ENCODE data around the gene CARHSP1. TPM values are rescaled to one million over a fixed set of nuclear protein-coding genes. Genes with fewer than 3 reads are reported as not detected.

The CARHSP1 gene
- total and polyA plus RNA-seq, 7 experiments from 2014 or later: 24.9 to 123 (median 39.2) TPM

DNA sequence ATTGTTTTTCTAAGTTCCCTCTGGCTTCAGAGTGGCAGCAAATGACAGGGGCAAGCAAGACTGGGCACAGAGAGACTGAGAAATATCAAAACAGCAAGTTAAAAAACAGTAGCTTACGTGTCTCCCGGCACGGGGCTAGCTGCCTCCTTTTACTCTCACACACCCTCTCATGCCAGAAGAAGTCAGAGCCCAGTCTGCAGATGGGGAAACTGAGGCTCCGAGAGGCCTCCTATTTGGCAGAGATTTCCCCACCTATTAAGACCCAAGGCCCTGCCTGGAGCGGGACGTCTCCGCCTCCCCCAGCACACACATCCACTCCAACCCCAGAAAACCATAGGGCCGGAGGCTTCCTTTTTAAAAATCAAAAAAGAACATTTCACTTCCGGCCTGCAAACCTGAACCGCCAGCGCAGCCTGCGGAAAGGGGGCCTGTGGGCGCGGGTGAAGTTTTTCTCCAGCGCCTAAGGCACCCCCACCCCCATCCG lies 832 bp downstream of the CARHSP1 start:
- Histone ChIP-seq H3K27me3 (ENCODE audit: control insufficient read depth in 2 of 2, insufficient read depth in 2 of 2, low read length in 2 of 2) (no peaks in the 10 kb centered on the region), H3K4me3 (ENCODE audit: low read length) (peak overlapping the region; percentile 74), H3K36me3 (ENCODE audit: control insufficient read depth in 2 of 3, insufficient read depth in 3 of 3, low read length in 3 of 3) (no peaks in the 10 kb centered on the region), H3K4me1 (ENCODE audit: control insufficient read depth in 2 of 2, insufficient read depth in 2 of 2, low read length in 2 of 2) (peaks cover 6 to 12% of the 10 kb centered on the region in 2 donors), H3K27ac (ENCODE audit: low read depth, low read length) (peak overlapping the region; percentile 67), H3K9me3 (ENCODE audit: control insufficient read depth in 2 of 3, low read length in 3 of 3) (no peaks in the 10 kb centered on the region)
- H3K27ac Mint-ChIP-seq: peak overlapping the region; percentile 87 to 98 (median 93)
- H3K27me3 Mint-ChIP-seq: no peaks in the 10 kb centered on the region
- H3K36me3 Mint-ChIP-seq: no peaks in the 10 kb centered on the region
- DNase-seq (peak in 7 of 9 donors; percentile 49 to 71 (median 65)), ATAC-seq (no peak)
- CTCF ChIA-PET: interaction anchor here (0.7 to 1.9 kb wide), 3 partner anchors 13 to 51 kb away, joined by 3 to 10 read pairs (median 3); no protein-coding TSS in a partner anchor
- peak overlapping the region; percentile 93 to 98 (median 96) for H3K4me3 Mint-ChIP-seq
- H3K9me3 Mint-ChIP-seq: peaks cover 0 to 3% (median 0%) of the 10 kb centered on the region in 11 donors
- POLR2A ChIA-PET: interaction anchor here (1.0 to 2.7 kb wide), 5 partner anchors 11 to 224 kb away, joined by 3 to 25 read pairs (median 16); partner anchors contain the start of genes HAPSTR1, PMM2 and TMEM186
- peaks cover 30 to 59% (median 51%) of the 10 kb centered on the region in 7 donors for H3K4me1 Mint-ChIP-seq
- intact Hi-C loops (cut with micrococcal nuclease): loop anchor here (1.0 to 5.0 kb wide), 13 partner anchors 12 to 1877 kb away; partner anchors contain the start of genes PMM2 (in 2 of the 2), TMEM186 (in 2 of the 2), ABAT (in 1 of the 2) and ATF7IP2 (in 1 of the 2)

GRCh38 chr16:8867216-8867931 lies 1.4 kb downstream of the CARHSP1 start:
- peak overlapping the region; percentile 67 for H3K27ac ChIP-seq (ENCODE audit: low read depth, low read length)
- ChIA-PET POLR2A (interaction anchor here (2.0 to 2.7 kb wide), 4 partner anchors 12 to 225 kb away, joined by 15 to 25 read pairs (median 19); partner anchors contain the start of genes HAPSTR1, PMM2 and TMEM186), CTCF (interaction anchor here (1.1 to 1.9 kb wide), 2 partner anchors 12 to 13 kb away, joined by 3 to 10 read pairs; no protein-coding TSS in a partner anchor)
- H3K4me3 ChIP-seq (ENCODE audit: low read length): peak overlapping the region; percentile 74
- intact Hi-C loops (cut with micrococcal nuclease): loop anchor here in 1 of 2 donors (5.0 kb wide), 4 partner anchors 50 to 1875 kb away; partner anchors contain the start of genes ATF7IP2 and NUBP1
- no peaks in the 10 kb centered on the region for H3K27me3 ChIP-seq (ENCODE audit: control insufficient read depth in 2 of 2, insufficient read depth in 2 of 2, low read length in 2 of 2)
- H3K4me3 Mint-ChIP-seq: peak overlapping the region; percentile 93 to 98 (median 96)
- H3K36me3 ChIP-seq (ENCODE audit: control insufficient read depth in 2 of 3, insufficient read depth in 3 of 3, low read length in 3 of 3): no peaks in the 10 kb centered on the region
- H3K36me3 Mint-ChIP-seq: no peaks in the 10 kb centered on the region
- H3K4me1 Mint-ChIP-seq: peaks cover 30 to 61% (median 53%) of the 10 kb centered on the region in 7 donors
- peak overlapping the region; percentile 87 to 98 (median 93) for H3K27ac Mint-ChIP-seq
- H3K4me1 ChIP-seq (ENCODE audit: control insufficient read depth in 2 of 2, insufficient read depth in 2 of 2, low read length in 2 of 2): peaks cover 6 to 12% of the 10 kb centered on the region in 2 donors
- H3K27me3 Mint-ChIP-seq: no peaks in the 10 kb centered on the region
- H3K9me3 ChIP-seq (ENCODE audit: control insufficient read depth in 2 of 3, low read length in 3 of 3): no peaks in the 10 kb centered on the region
- H3K9me3 Mint-ChIP-seq: peaks cover 0 to 2% (median 0%) of the 10 kb centered on the region in 11 donors
- ATAC-seq (no peak), DNase-seq (peak in 7 of 9 donors; percentile 23 to 36 (median 27))

GRCh38 chr16:8866884-8867215 lies 2.0 kb downstream of the CARHSP1 start:
- ATAC-seq (no peak), DNase-seq (no peak)
- Histone ChIP-seq H3K4me1 (ENCODE audit: control insufficient read depth in 2 of 2, insufficient read depth in 2 of 2, low read length in 2 of 2) (peaks cover 6 to 12% of the 10 kb centered on the region in 2 donors), H3K4me3 (ENCODE audit: low read length) (peak overlapping the region; percentile 74), H3K9me3 (ENCODE audit: control insufficient read depth in 2 of 3, low read length in 3 of 3) (no peaks in the 10 kb centered on the region), H3K36me3 (ENCODE audit: control insufficient read depth in 2 of 3, insufficient read depth in 3 of 3, low read length in 3 of 3) (no peaks in the 10 kb centered on the region), H3K27ac (ENCODE audit: low read depth, low read length) (peak overlapping the region; percentile 67), H3K27me3 (ENCODE audit: control insufficient read depth in 2 of 2, insufficient read depth in 2 of 2, low read length in 2 of 2) (no peaks in the 10 kb centered on the region)
- CTCF ChIA-PET: interaction anchor here (1.1 kb wide), 1 partner anchor 11 kb away, joined by 3 read pairs; no protein-coding TSS in a partner anchor
- H3K9me3 Mint-ChIP-seq: peaks cover 0 to 2% (median 0%) of the 10 kb centered on the region in 11 donors
- H3K36me3 Mint-ChIP-seq: no peaks in the 10 kb centered on the region
- intact Hi-C loops (cut with micrococcal nuclease): loop anchor here in 1 of 2 donors (5.0 kb wide), 4 partner anchors 50 to 1875 kb away; partner anchors contain the start of genes ATF7IP2 and NUBP1
- POLR2A ChIA-PET: interaction anchor here (2.4 to 2.7 kb wide), 2 partner anchors 69 to 225 kb away, joined by 22 to 25 read pairs; partner anchors contain the start of genes HAPSTR1, PMM2 and TMEM186
- H3K4me3 Mint-ChIP-seq: peak overlapping the region; percentile 93 to 98 (median 96)
- peaks cover 30 to 65% (median 56%) of the 10 kb centered on the region in 7 donors for H3K4me1 Mint-ChIP-seq
- peak overlapping the region; percentile 87 to 98 (median 93) for H3K27ac Mint-ChIP-seq
- no peaks in the 10 kb centered on the region for H3K27me3 Mint-ChIP-seq

- CTCF ChIA-PET: interaction anchor here (1.1 kb wide), 1 partner anchor 14 kb away, joined by 3 read pairs; no protein-coding TSS in a partner anchor
- no peaks in the 10 kb centered on the region for H3K36me3 ChIP-seq (ENCODE audit: control insufficient read depth in 2 of 3, insufficient read depth in 3 of 3, low read length in 3 of 3)
- peak overlapping the region; percentile 29 to 97 (median 62) for H3K4me3 Mint-ChIP-seq
- no peak for ATAC-seq
- H3K4me1 Mint-ChIP-seq: peaks cover 30 to 66% (median 58%) of the 10 kb centered on the region in 7 donors
- POLR2A ChIA-PET: interaction anchor here (2.7 kb wide), 1 partner anchor 68 kb away, joined by 22 read pairs; the partner anchor contains the start of genes PMM2 and TMEM186
- peaks cover 0 to 2% (median 0%) of the 10 kb centered on the region in 11 donors for H3K9me3 Mint-ChIP-seq
- DNase-seq: no peak
- no peaks in the 10 kb centered on the region for H3K9me3 ChIP-seq (ENCODE audit: control insufficient read depth in 2 of 3, low read length in 3 of 3)
- no peaks in the 10 kb centered on the region for H3K27me3 Mint-ChIP-seq
- H3K27ac ChIP-seq (ENCODE audit: low read depth, low read length): peak overlapping the region; percentile 67
- intact Hi-C loops (cut with micrococcal nuclease): loop anchor here in 1 of 2 donors (5.0 kb wide), 4 partner anchors 49 to 1876 kb away; partner anchors contain the start of genes ATF7IP2 and NUBP1
- H3K27me3 ChIP-seq (ENCODE audit: control insufficient read depth in 2 of 2, insufficient read depth in 2 of 2, low read length in 2 of 2): no peaks in the 10 kb centered on the region
- peaks cover 6 to 12% of the 10 kb centered on the region in 2 donors for H3K4me1 ChIP-seq (ENCODE audit: control insufficient read depth in 2 of 2, insufficient read depth in 2 of 2, low read length in 2 of 2)
- H3K4me3 ChIP-seq (ENCODE audit: low read length): no peak overlapping the region
- H3K27ac Mint-ChIP-seq: peak overlapping the region in 8 of 9 donors; percentile 21 to 87 (median 74)
- no peaks in the 10 kb centered on the region for H3K36me3 Mint-ChIP-seq
These were observed 2.5 kb downstream of the CARHSP1 start for GRCh38 chr16:8866118-8866883.

DNA sequence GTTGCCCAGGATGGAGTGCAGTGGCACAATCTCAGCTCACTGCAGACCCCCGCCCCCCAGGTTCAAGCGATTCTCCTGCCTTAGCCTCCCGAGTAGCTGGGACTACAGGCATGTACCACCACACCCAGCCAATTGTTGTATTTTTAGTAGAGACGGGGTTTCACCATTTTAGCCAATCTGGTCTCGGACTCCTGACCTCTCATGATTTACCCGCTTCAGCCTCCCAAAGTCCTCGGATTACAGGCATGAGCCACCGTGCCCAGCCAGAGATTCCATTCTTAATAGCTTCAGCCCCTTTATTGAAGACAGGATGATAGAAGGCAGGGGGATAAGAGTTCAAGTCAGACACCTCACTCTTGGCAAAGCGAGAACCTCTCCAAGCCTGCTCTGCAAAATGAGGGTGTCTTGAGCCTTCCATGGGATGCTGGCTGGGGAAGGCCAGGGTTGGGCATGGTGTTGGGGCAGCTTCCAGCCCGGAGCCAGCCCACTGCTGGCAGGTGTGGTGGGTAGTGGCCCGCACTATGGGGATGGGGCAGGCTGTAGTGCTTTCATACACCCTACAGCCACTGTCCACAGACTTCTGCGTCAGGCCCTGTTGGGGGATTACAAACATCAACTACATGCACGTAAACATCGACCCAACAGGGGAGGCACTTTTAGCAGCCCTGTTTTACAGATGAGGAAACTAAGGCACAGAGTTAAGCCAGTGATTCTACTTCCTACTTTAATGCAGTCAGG lies 3.5 kb downstream of the CARHSP1 start:
- H3K27ac ChIP-seq (ENCODE audit: low read depth, low read length): peak overlapping the region; percentile 4
- CTCF ChIA-PET: interaction anchor here (1.1 kb wide), 1 partner anchor 15 kb away, joined by 3 read pairs; no protein-coding TSS in a partner anchor
- peaks cover 0 to 2% (median 0%) of the 10 kb centered on the region in 11 donors for H3K9me3 Mint-ChIP-seq
- H3K4me3 ChIP-seq (ENCODE audit: low read length): no peak overlapping the region
- intact Hi-C loops (cut with micrococcal nuclease): loop anchor here in 1 of 2 donors (5.0 kb wide), 4 partner anchors 48 to 1877 kb away; partner anchors contain the start of genes ATF7IP2 and NUBP1
- no peak for DNase-seq
- no peaks in the 10 kb centered on the region for H3K9me3 ChIP-seq (ENCODE audit: control insufficient read depth in 2 of 3, low read length in 3 of 3)
- peak overlapping the region in 9 of 10 donors; percentile 9 to 97 (median 29) for H3K4me3 Mint-ChIP-seq
- H3K27me3 ChIP-seq (ENCODE audit: control insufficient read depth in 2 of 2, insufficient read depth in 2 of 2, low read length in 2 of 2): no peaks in the 10 kb centered on the region
- H3K27me3 Mint-ChIP-seq: no peaks in the 10 kb centered on the region
- H3K36me3 ChIP-seq (ENCODE audit: control insufficient read depth in 2 of 3, insufficient read depth in 3 of 3, low read length in 3 of 3): no peaks in the 10 kb centered on the region
- peak overlapping the region; percentile 47 to 87 (median 71) for H3K27ac Mint-ChIP-seq
- H3K36me3 Mint-ChIP-seq: no peaks in the 10 kb centered on the region
- POLR2A ChIA-PET: no interaction called here
- H3K4me1 Mint-ChIP-seq: peaks cover 24 to 59% (median 50%) of the 10 kb centered on the region in 7 donors
- ATAC-seq: no peak
- peaks cover 6% of the 10 kb centered on the region in 2 donors for H3K4me1 ChIP-seq (ENCODE audit: control insufficient read depth in 2 of 2, insufficient read depth in 2 of 2, low read length in 2 of 2)

Measured in naive thymus-derived CD4-positive, alpha-beta T cell (primary cell).